ENCODE data around the gene TEX53. TPM values are rescaled to one million over a fixed set of nuclear protein-coding genes. Genes with fewer than 3 reads are reported as not detected.

The TEX53 gene
- polyA plus RNA-seq, 3 donors = not detected

- DNase-seq = no peak
- Mint-ChIP-seq H3K4me1 (peaks cover 11% of the 10 kb centered on the region), H3K4me3 (no peak overlapping the region), H3K27me3 (ENCODE audit: low read depth in 3 of 3) (peaks cover 0 to 4% (median 2%) of the 10 kb centered on the region in 3 donors), H3K9me3 (peaks cover 0 to 2% (median 0%) of the 10 kb centered on the region in 7 donors), H3K27ac (no peak overlapping the region), H3K36me3 (no peaks in the 10 kb centered on the region)
- no peak for TF ChIP-seq CTCF (IDR thresholded peaks at IDR 0.05)
- H3K4me1 ChIP-seq (ENCODE audit: control insufficient read depth in 1 of 2, insufficient read depth in 2 of 2, low read length in 2 of 2) = no peaks in the 10 kb centered on the region
- intact Hi-C loops (cut with micrococcal nuclease) = no loop called here
- no peak overlapping the region for H3K4me3 ChIP-seq (replicated peaks in 1 of 3; ENCODE audit: low read depth in 2 of 3, low read length in 3 of 3)
- H4K20me1 ChIP-seq (ENCODE audit: insufficient read depth, low read length) = no peaks in the 10 kb centered on the region
- H3K79me2 ChIP-seq (ENCODE audit: insufficient read depth, low read length) = no peaks in the 10 kb centered on the region
- no peak overlapping the region for H3K9ac ChIP-seq (ENCODE audit: insufficient read depth, low read length, poor library complexity, severe bottlenecking)
- no peak overlapping the region for H3K27ac ChIP-seq (ENCODE audit: low read depth in 1 of 2, low read length in 2 of 2)
- no peaks in the 10 kb centered on the region for H3K9me3 ChIP-seq (replicated peaks in 1 of 2; ENCODE audit: control insufficient read depth in 1 of 2, insufficient read depth in 1 of 2, low read length in 2 of 2)
- H3K4me2 ChIP-seq (replicated peaks; ENCODE audit: extremely low read depth, low read length, poor library complexity, severe bottlenecking) = no peak overlapping the region
- 87% methylated on average over 3 of the region's 6 CpGs for WGBS (ENCODE audit: insufficient coverage)
- H3K36me3 ChIP-seq (replicated peaks in 1 of 2; ENCODE audit: control insufficient read depth in 1 of 2, insufficient read depth in 2 of 2, low read length in 2 of 2) = no peaks in the 10 kb centered on the region
- H2AFZ ChIP-seq (ENCODE audit: insufficient read depth, low read depth, low read length, poor library complexity, severe bottlenecking) = no peak overlapping the region
- no peaks in the 10 kb centered on the region for H3K27me3 ChIP-seq (ENCODE audit: control insufficient read depth in 2 of 2, insufficient read depth in 2 of 2, low read length in 2 of 2)
Measured at GRCh38 chr9:114694719-114695269, 37.2 kb upstream of the TEX53 start.

- no peak overlapping the region for H3K27ac ChIP-seq (ENCODE audit: low read depth in 1 of 2, low read length in 2 of 2)
- no peaks in the 10 kb centered on the region for H3K27me3 ChIP-seq (ENCODE audit: control insufficient read depth in 2 of 2, insufficient read depth in 2 of 2, low read length in 2 of 2)
- no peaks in the 10 kb centered on the region for H3K36me3 ChIP-seq (replicated peaks in 1 of 2; ENCODE audit: control insufficient read depth in 1 of 2, insufficient read depth in 2 of 2, low read length in 2 of 2)
- H3K27me3 Mint-ChIP-seq (ENCODE audit: low read depth in 3 of 3) = peaks cover 0 to 4% (median 2%) of the 10 kb centered on the region in 3 donors
- no CpG with 5 or more reads among the region's 2 CpGs for WGBS (ENCODE audit: insufficient coverage)
- no peaks in the 10 kb centered on the region for H3K36me3 Mint-ChIP-seq
- no peaks in the 10 kb centered on the region for H3K79me2 ChIP-seq (ENCODE audit: insufficient read depth, low read length)
- no peak overlapping the region for H3K9ac ChIP-seq (ENCODE audit: insufficient read depth, low read length, poor library complexity, severe bottlenecking)
- no peak overlapping the region for H2AFZ ChIP-seq (ENCODE audit: insufficient read depth, low read depth, low read length, poor library complexity, severe bottlenecking)
- no peak for TF ChIP-seq CTCF (IDR thresholded peaks at IDR 0.05)
- no peak overlapping the region for H3K4me2 ChIP-seq (replicated peaks; ENCODE audit: extremely low read depth, low read length, poor library complexity, severe bottlenecking)
- H3K4me1 ChIP-seq (ENCODE audit: control insufficient read depth in 1 of 2, insufficient read depth in 2 of 2, low read length in 2 of 2) = no peaks in the 10 kb centered on the region
- H3K4me3 ChIP-seq (replicated peaks in 1 of 3; ENCODE audit: low read depth in 2 of 3, low read length in 3 of 3) = no peak overlapping the region
- no peak overlapping the region for H3K4me3 Mint-ChIP-seq
- peaks cover 11% of the 10 kb centered on the region for H3K4me1 Mint-ChIP-seq
- H3K9me3 ChIP-seq (replicated peaks in 1 of 2; ENCODE audit: control insufficient read depth in 1 of 2, insufficient read depth in 1 of 2, low read length in 2 of 2) = no peaks in the 10 kb centered on the region
- intact Hi-C loops (cut with micrococcal nuclease) = no loop called here
- DNase-seq = no peak
- H3K9me3 Mint-ChIP-seq = peaks cover 0 to 3% (median 0%) of the 10 kb centered on the region in 7 donors
- no peaks in the 10 kb centered on the region for H4K20me1 ChIP-seq (ENCODE audit: insufficient read depth, low read length)
- H3K27ac Mint-ChIP-seq = no peak overlapping the region
Measured at GRCh38 chr9:114694146-114694545, 36.5 kb upstream of the TEX53 start.

All from CD14-positive monocyte (primary cell).